Liver (tissue), 9 donors: ENCODE results near the gene GRAMD1A. TPM values are rescaled to one million over a fixed set of nuclear protein-coding genes. Genes with fewer than 3 reads are reported as not detected.

Experiments
- DNase-seq: peaks from one replicate; pipeline ENCODE4 v3.0.0-alpha.2; 2017; ENCODE audit warnings: low spot score
- H3K27ac ChIP-seq, 2 donors: one replicate each; pipeline ENCODE4 v1.7.0; 2013; ENCODE audit warnings: inconsistent platforms in 2 of 2, low read length in 2 of 2, control low read depth in 1 of 2, low read depth in 1 of 2, mild to moderate bottlenecking in 1 of 2
- H3K27me3 ChIP-seq, 4 donors: one replicate each; pipeline versions ENCODE4 v1.6.1 to v1.7.0; 2013; ENCODE audit warnings: low read length in 3 of 4, inconsistent platforms in 1 of 4, mild to moderate bottlenecking in 1 of 4, moderate library complexity in 1 of 4; ENCODE audit not compliant: control insufficient read depth in 4 of 4, insufficient read depth in 4 of 4
- H3K36me3 ChIP-seq, 4 donors: one replicate each; pipeline versions ENCODE4 v1.6.1 to v1.7.0; 2013; ENCODE audit warnings: low read length in 3 of 4, mild to moderate bottlenecking in 3 of 4, low read depth in 1 of 4, moderate library complexity in 1 of 4; ENCODE audit not compliant: control insufficient read depth in 4 of 4, insufficient read depth in 3 of 4
- H3K4me1 ChIP-seq, 4 donors: one replicate each; pipeline versions ENCODE4 v1.6.1 to v1.7.0; 2013; ENCODE audit warnings: low read length in 3 of 4, mild to moderate bottlenecking in 3 of 4, moderate library complexity in 1 of 4; ENCODE audit not compliant: control insufficient read depth in 4 of 4, insufficient read depth in 4 of 4
- H3K4me3 ChIP-seq, 3 donors: one replicate each; pipeline versions ENCODE4 v1.6.1 to v1.7.0; 2013; ENCODE audit warnings: low read length in 3 of 3, control low read depth in 1 of 3, low read depth in 1 of 3, mild to moderate bottlenecking in 1 of 3
- H3K9ac ChIP-seq, 2 donors: one replicate each; pipeline ENCODE4 v1.7.0; 2013; ENCODE audit warnings: low read length in 2 of 2, mild to moderate bottlenecking in 2 of 2, moderate library complexity in 2 of 2, control low read depth in 1 of 2, low read depth in 1 of 2
- H3K9me3 ChIP-seq, 4 donors: one replicate each; pipeline versions ENCODE4 v1.6.1 to v1.7.0; 2013; ENCODE audit warnings: low read length in 3 of 4; ENCODE audit not compliant: control insufficient read depth in 4 of 4
- EGR1 ChIP-seq, 2 donors: IDR thresholded peaks; 2 replicates each; pipeline ENCODE4 v1.6.1; 2016 to 2018; ENCODE audit warnings: antibody characterized with exemption in 2 of 2, low read depth in 2 of 2
- FOXA1 ChIP-seq: IDR thresholded peaks from 2 replicates; pipeline ENCODE4 v1.6.1; 2016; ENCODE audit warnings: antibody characterized with exemption
- FOXA2 ChIP-seq: IDR thresholded peaks from 2 replicates; pipeline ENCODE4 v1.6.1; 2016; ENCODE audit warnings: antibody characterized with exemption
- GABPA ChIP-seq, 2 donors: IDR thresholded peaks in 1 of 2; conservative IDR thresholded peaks in 1 of 2; 2 replicates each; pipeline ENCODE4 v1.6.1; 2016; ENCODE audit warnings: antibody characterized with exemption in 2 of 2, mild to moderate bottlenecking in 1 of 2, moderate library complexity in 1 of 2
- HNF4A ChIP-seq, 2 donors: conservative IDR thresholded peaks; 2 replicates each; pipeline ENCODE4 v1.6.1; 2016; ENCODE audit warnings: antibody characterized with exemption in 2 of 2, mild to moderate bottlenecking in 2 of 2
- HNF4G ChIP-seq: IDR thresholded peaks from 2 replicates; pipeline ENCODE4 v1.6.1; 2016; ENCODE audit warnings: antibody characterized with exemption
- JUND ChIP-seq, 2 donors: IDR thresholded peaks; 2 replicates each; pipeline ENCODE4 v1.6.1; 2016; ENCODE audit warnings: antibody characterized with exemption in 2 of 2
- NR2F2 ChIP-seq: IDR thresholded peaks from 2 replicates; pipeline ENCODE4 v1.6.1; 2016; ENCODE audit warnings: antibody characterized with exemption
- RAD21 ChIP-seq, 2 donors: IDR thresholded peaks; 2 replicates each; pipeline ENCODE4 v1.6.1; 2016; ENCODE audit warnings: antibody characterized with exemption in 2 of 2, mild to moderate bottlenecking in 2 of 2
- RXRA ChIP-seq, 2 donors: IDR thresholded peaks; 2 replicates each; pipeline ENCODE4 v1.6.1; 2017 to 2018; ENCODE audit warnings: antibody characterized with exemption in 2 of 2, mild to moderate bottlenecking in 1 of 2
- SP1 ChIP-seq: IDR thresholded peaks from 2 replicates; pipeline ENCODE4 v1.6.1; 2018; ENCODE audit warnings: antibody characterized with exemption, mild to moderate bottlenecking
- TAF1 ChIP-seq: conservative IDR thresholded peaks from 2 replicates; pipeline ENCODE4 v1.6.1; 2016; ENCODE audit warnings: antibody characterized with exemption, mild to moderate bottlenecking
- YY1 ChIP-seq: IDR thresholded peaks from 2 replicates; pipeline ENCODE4 v1.6.1; 2016; ENCODE audit warnings: antibody characterized with exemption, mild to moderate bottlenecking
- WGBS: extraction: QIAGEN DNeasy Blood & Tissue Kit; methylation state at CpG from one replicate; pipeline ENCODE4 v1.1.7; 2013; 5-methylcytosine and 5-hydroxymethylcytosine counted together
- polyA plus RNA-seq, 2 donors: library from polyadenylated mRNA; stranded (reverse) in 1 of 2; unstranded in 1 of 2; fragments of 200-250 nt in 1 of 2; fragments of >200 nt in 1 of 2; fragmentation: Nextera tagmentation in 1 of 2; extraction: Ambion mirVana in 1 of 2; gene quantifications; one replicate each; pipeline versions ENCODE4 v1.2.1 to v1.2.3, GENCODE V29; 2013 to 2015
- total RNA-seq, 2 donors: library from RNA; depleted of rRNA; stranded (reverse); fragments of >200 nt; gene quantifications; one replicate each; pipeline ENCODE4 v1.2.3, GENCODE V29; 2014
- TF ChIP-seq, protein P1 (sequence below): IDR thresholded peaks from 2 replicates; pipeline ENCODE4 v1.6.1; 2016; ENCODE audit warnings: antibody characterized with exemption
- TF ChIP-seq, protein P2 (sequence below): IDR thresholded peaks from 2 replicates; pipeline ENCODE4 v1.6.1; 2016; ENCODE audit warnings: antibody characterized with exemption, mild to moderate bottlenecking
- TF ChIP-seq, protein P3 (sequence below): IDR thresholded peaks from 2 replicates; pipeline ENCODE4 v1.6.1; 2016; ENCODE audit warnings: antibody characterized with exemption
- TF ChIP-seq, protein P4 (sequence below): fragments of 150-350 bp; IDR thresholded peaks from 2 replicates; pipeline ENCODE4 v1.5.1; 2017; ENCODE audit warnings: improper control_type of control experiment, low read depth, low read length; ENCODE audit not compliant: missing input control
- TF ChIP-seq, protein P5 (sequence below): IDR thresholded peaks from 2 replicates; pipeline ENCODE4 v1.6.1; 2016; ENCODE audit warnings: antibody characterized with exemption
- donor health status: healthy.
- donor health status: healthy.
- donor health status: healthy.
- donor health status: healthy.
- donor health status: healthy.

The GRAMD1A gene
- total and polyA plus RNA-seq, 4 donors, result 8.6 to 14.1 (median 11.2) TPM

DNA sequence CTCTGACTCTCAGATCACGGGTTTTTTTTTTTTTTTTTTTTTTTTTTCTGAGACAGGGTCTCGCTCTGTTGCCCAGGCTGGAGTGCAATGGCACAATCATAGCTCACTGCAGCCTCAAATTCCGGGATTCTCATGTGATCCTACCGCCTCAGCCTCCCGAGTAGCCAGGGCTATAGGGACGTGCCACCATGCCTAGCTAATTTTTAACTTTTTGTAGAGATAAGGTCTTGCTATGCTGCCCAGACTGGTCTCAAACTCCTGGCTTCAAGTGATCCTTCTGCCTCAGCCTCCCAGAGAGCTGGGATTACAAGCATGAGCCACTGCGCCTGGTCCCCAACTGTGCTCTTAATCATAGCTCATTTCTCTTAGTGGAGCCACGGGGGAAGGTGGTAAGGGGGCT, 4.6 kb upstream of the GRAMD1A start:
- Histone ChIP-seq H3K9me3 (no peaks in the 10 kb centered on the region), H3K36me3 (no peaks in the 10 kb centered on the region), H3K9ac (peak overlapping the region in 1 of 2 donors; percentile 75), H3K4me1 (peaks cover 10 to 27% (median 18%) of the 10 kb centered on the region in 4 donors), H3K4me3 (no peak overlapping the region), H3K27me3 (no peaks in the 10 kb centered on the region), H3K27ac (peak overlapping the region; percentile 68 to 70)
- DNase-seq, result no peak
- TF ChIP-seq, protein P1, sequence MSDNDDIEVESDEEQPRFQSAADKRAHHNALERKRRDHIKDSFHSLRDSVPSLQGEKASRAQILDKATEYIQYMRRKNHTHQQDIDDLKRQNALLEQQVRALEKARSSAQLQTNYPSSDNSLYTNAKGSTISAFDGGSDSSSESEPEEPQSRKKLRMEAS, result no peak
- TF ChIP-seq YY1 (no peak), TAF1 (no peak), GABPA (IDR thresholded peaks at IDR 0.05 in 1 of 2, conservative IDR thresholded peaks at IDR 0.05 in 1 of 2) (no peak), SP1 (no peak), RXRA (IDR thresholded peaks at IDR 0.05) (no peak), HNF4A (conservative IDR thresholded peaks at IDR 0.05) (no peak), FOXA1 (no peak), RAD21 (IDR thresholded peaks at IDR 0.05) (no peak), HNF4G (no peak), FOXA2 (no peak), NR2F2 (no peak), JUND (IDR thresholded peaks at IDR 0.05) (no peak), EGR1 (IDR thresholded peaks at IDR 0.05; ENCODE audit: low read depth in 2 of 2) (no peak)
- TF ChIP-seq, protein P2, sequence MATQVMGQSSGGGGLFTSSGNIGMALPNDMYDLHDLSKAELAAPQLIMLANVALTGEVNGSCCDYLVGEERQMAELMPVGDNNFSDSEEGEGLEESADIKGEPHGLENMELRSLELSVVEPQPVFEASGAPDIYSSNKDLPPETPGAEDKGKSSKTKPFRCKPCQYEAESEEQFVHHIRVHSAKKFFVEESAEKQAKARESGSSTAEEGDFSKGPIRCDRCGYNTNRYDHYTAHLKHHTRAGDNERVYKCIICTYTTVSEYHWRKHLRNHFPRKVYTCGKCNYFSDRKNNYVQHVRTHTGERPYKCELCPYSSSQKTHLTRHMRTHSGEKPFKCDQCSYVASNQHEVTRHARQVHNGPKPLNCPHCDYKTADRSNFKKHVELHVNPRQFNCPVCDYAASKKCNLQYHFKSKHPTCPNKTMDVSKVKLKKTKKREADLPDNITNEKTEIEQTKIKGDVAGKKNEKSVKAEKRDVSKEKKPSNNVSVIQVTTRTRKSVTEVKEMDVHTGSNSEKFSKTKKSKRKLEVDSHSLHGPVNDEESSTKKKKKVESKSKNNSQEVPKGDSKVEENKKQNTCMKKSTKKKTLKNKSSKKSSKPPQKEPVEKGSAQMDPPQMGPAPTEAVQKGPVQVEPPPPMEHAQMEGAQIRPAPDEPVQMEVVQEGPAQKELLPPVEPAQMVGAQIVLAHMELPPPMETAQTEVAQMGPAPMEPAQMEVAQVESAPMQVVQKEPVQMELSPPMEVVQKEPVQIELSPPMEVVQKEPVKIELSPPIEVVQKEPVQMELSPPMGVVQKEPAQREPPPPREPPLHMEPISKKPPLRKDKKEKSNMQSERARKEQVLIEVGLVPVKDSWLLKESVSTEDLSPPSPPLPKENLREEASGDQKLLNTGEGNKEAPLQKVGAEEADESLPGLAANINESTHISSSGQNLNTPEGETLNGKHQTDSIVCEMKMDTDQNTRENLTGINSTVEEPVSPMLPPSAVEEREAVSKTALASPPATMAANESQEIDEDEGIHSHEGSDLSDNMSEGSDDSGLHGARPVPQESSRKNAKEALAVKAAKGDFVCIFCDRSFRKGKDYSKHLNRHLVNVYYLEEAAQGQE, result no peak
- TF ChIP-seq, protein P3, sequence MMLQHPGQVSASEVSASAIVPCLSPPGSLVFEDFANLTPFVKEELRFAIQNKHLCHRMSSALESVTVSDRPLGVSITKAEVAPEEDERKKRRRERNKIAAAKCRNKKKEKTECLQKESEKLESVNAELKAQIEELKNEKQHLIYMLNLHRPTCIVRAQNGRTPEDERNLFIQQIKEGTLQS, result no peak
- TF ChIP-seq, protein P4, sequence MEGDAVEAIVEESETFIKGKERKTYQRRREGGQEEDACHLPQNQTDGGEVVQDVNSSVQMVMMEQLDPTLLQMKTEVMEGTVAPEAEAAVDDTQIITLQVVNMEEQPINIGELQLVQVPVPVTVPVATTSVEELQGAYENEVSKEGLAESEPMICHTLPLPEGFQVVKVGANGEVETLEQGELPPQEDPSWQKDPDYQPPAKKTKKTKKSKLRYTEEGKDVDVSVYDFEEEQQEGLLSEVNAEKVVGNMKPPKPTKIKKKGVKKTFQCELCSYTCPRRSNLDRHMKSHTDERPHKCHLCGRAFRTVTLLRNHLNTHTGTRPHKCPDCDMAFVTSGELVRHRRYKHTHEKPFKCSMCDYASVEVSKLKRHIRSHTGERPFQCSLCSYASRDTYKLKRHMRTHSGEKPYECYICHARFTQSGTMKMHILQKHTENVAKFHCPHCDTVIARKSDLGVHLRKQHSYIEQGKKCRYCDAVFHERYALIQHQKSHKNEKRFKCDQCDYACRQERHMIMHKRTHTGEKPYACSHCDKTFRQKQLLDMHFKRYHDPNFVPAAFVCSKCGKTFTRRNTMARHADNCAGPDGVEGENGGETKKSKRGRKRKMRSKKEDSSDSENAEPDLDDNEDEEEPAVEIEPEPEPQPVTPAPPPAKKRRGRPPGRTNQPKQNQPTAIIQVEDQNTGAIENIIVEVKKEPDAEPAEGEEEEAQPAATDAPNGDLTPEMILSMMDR, result no peak
- TF ChIP-seq, protein P5, sequence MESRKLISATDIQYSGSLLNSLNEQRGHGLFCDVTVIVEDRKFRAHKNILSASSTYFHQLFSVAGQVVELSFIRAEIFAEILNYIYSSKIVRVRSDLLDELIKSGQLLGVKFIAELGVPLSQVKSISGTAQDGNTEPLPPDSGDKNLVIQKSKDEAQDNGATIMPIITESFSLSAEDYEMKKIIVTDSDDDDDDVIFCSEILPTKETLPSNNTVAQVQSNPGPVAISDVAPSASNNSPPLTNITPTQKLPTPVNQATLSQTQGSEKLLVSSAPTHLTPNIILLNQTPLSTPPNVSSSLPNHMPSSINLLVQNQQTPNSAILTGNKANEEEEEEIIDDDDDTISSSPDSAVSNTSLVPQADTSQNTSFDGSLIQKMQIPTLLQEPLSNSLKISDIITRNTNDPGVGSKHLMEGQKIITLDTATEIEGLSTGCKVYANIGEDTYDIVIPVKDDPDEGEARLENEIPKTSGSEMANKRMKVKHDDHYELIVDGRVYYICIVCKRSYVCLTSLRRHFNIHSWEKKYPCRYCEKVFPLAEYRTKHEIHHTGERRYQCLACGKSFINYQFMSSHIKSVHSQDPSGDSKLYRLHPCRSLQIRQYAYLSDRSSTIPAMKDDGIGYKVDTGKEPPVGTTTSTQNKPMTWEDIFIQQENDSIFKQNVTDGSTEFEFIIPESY, result no peak
- WGBS, result 55% methylated on average over 8 of the region's 8 CpGs
